Measurements from ENCODE around the gene SERPINB3. TPM values are rescaled to one million over a fixed set of nuclear protein-coding genes. Genes with fewer than 3 reads are reported as not detected.

Gene SERPINB3
- total RNA-seq, 1 experiment from 2014 or later = not detected

DNA sequence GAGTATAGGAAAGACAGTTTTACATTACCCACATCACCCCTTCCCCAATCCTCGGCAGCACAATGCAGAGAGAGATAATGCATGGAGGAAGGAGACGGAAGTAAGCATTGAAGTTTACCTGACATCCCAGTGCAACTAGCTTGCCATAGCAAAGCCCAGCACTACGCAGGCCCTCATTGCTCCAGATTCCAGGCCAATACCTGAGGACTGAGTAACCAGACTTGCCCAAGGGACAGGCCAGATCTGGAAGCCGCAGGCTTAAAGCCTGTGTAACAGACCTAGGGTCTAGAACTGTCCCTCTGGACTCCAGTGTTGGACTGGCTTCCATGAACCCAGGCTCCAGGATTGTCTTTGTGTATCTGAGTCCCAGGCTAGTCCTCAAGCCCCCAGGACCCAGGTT is 35.3 kb downstream of the SERPINB3 start:
- no peak for DNase-seq
- no peak overlapping the region for H3K4me3 ChIP-seq (ENCODE audit: insufficient read depth, low read depth, low read length)
- no peaks in the 10 kb centered on the region for H3K27me3 ChIP-seq (ENCODE audit: control insufficient read depth, insufficient read depth, low read length)
- H3K36me3 ChIP-seq (replicated peaks; ENCODE audit: control insufficient read depth, insufficient read depth, low read length) = no peaks in the 10 kb centered on the region; the same call in 1 of the 2 replicates

DNA sequence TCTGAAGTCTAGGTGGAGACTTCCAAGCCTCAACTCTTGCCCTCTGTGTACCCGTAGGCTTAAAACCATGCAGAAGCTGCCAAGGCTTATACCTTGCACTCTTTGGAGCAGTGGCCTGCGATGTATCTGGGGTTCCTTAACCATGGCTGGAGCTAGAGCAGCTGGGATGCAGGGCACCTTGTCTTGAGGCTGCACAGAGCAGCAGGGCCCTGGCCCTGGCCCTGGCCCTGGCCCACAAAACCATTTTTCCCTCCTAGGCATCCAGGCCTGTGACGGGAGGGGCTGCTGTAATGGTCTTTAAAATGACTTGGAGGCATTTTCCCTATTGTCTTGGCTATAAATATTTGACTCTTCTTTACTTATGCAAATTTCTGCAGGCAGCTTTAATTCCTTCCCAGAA is 36.8 kb downstream of the SERPINB3 start:
- H3K27me3 ChIP-seq (ENCODE audit: control insufficient read depth, insufficient read depth, low read length) = no peaks in the 10 kb centered on the region
- H3K36me3 ChIP-seq (replicated peaks; ENCODE audit: control insufficient read depth, insufficient read depth, low read length) = no peaks in the 10 kb centered on the region; the same call in 1 of the 2 replicates
- no peak overlapping the region for H3K4me3 ChIP-seq (ENCODE audit: insufficient read depth, low read depth, low read length)
- DNase-seq = no peak

DNA sequence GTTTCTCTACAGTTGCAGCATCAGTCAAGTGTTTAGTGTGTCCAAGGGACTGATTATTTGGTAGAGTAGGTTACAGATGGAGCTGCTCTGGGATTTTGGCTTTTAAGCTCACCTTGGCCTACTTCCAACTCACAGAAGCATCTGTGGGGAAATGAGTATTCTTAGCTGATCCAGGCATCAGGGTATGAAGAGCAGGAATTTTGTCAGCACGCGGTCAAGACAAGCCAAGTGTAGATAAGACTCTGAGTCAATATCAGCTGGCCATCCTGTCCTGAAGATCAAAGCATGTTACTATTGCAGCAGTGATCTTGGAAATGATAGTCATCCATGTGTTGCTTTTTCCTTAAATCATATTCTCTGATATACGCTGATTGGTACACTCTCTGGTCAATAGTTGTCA is 42.0 kb downstream of the SERPINB3 start:
- Histone ChIP-seq H3K4me3 (ENCODE audit: insufficient read depth, low read depth, low read length) (no peak overlapping the region), H3K36me3 (replicated peaks; ENCODE audit: control insufficient read depth, insufficient read depth, low read length) (no peaks in the 10 kb centered on the region), H3K27me3 (ENCODE audit: control insufficient read depth, insufficient read depth, low read length) (no peaks in the 10 kb centered on the region)
- DNase-seq = no peak

DNA sequence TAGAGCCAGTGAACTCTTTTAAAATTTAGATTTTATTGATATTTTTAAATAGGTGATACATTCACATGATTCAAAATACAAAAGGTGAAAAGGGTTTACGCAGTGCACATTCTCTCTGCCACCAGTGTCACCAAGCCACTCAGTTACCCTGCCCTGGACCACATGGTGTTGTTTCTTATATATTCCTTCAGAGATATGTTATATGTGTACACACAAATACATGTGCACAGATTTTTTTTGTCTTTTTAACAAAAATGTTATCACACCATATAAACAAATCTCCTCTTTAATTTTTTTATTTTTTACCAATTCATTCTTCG is 43.8 kb downstream of the SERPINB3 start:
- H3K27me3 ChIP-seq (ENCODE audit: control insufficient read depth, insufficient read depth, low read length) = no peaks in the 10 kb centered on the region
- H3K4me3 ChIP-seq (ENCODE audit: insufficient read depth, low read depth, low read length) = no peak overlapping the region
- no peaks in the 10 kb centered on the region for H3K36me3 ChIP-seq (replicated peaks; ENCODE audit: control insufficient read depth, insufficient read depth, low read length)
- DNase-seq = no peak

DNA sequence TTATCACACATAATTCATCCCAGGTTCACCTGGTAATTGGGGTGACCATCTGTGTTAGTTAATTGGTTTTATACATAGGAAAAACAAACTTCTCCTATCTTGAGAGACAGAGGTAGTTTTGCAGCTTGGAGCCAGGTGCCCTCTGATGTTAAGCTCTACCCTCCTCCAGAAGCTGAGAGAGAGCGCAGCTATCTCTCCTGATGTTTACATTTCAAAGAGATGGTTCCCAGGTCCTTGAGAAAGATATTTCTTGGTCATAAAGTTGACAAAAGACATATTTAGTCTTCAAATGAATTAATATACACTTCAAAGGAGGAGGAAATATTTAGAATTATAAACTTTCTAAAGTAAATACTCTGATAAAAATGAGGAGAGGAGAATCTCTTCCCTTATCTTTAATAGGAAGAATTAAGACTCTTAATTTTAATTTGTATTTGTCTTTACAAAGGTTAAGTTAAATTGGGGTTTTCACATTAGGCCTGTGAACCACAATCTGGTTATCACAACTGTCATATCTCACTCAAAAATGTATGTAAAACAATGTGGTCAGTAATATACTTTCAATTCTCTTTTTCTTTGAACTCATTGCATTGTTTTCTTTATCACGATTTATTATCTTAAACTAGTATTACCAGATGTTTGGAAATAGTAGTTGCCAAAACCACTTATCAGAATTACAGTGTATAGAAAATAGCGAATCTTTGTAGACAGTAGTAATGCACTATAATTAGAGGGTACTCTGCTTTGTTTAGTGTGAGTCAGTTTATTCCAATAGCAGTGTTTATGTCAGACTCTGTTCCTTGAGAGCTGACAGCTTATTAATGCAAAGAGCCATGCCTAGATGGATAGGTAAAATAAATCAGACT is 44.4 kb downstream of the SERPINB3 start:
- Histone ChIP-seq H3K27me3 (ENCODE audit: control insufficient read depth, insufficient read depth, low read length) (no peaks in the 10 kb centered on the region), H3K36me3 (replicated peaks; ENCODE audit: control insufficient read depth, insufficient read depth, low read length) (no peaks in the 10 kb centered on the region), H3K4me3 (ENCODE audit: insufficient read depth, low read depth, low read length) (no peak overlapping the region)
- DNase-seq = no peak

- Histone ChIP-seq H3K4me3 (ENCODE audit: insufficient read depth, low read depth, low read length) (no peak overlapping the region), H3K27me3 (ENCODE audit: control insufficient read depth, insufficient read depth, low read length) (no peaks in the 10 kb centered on the region), H3K36me3 (replicated peaks; ENCODE audit: control insufficient read depth, insufficient read depth, low read length) (no peaks in the 10 kb centered on the region)
- DNase-seq = no peak
Measured at GRCh38 chr18:63613420-63613819, 48.3 kb downstream of the SERPINB3 start.

DNA sequence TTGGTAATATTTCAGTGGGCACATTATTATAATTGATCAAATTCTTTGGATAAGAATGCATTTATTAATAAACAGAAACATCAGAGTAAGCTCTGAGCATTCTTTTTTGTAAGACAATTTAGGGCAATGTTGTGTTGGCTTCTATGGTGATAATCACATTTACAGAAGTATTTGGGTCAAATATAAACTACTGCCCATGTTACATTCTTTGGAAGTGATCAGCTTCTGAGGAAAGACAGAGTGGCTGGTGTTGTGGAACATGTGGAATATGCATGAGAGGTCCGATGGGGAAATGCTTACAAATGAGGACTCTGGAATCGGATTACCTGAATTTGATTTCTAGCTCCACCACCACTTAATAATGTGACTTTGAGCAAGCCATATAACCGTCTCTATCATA is 55.2 kb downstream of the SERPINB3 start:
- H3K27me3 ChIP-seq (ENCODE audit: control insufficient read depth, insufficient read depth, low read length) = no peaks in the 10 kb centered on the region
- no peak for DNase-seq
- H3K4me3 ChIP-seq (ENCODE audit: insufficient read depth, low read depth, low read length) = no peak overlapping the region
- no peaks in the 10 kb centered on the region for H3K36me3 ChIP-seq (replicated peaks; ENCODE audit: control insufficient read depth, insufficient read depth, low read length)

Other genes with a start within 250 kb of the SERPINB3 start
- gene VPS4B, start 239.4 kb downstream of the SERPINB3 start, total RNA-seq (2014; rRNA removed; shearing (Covaris generic)) = 24.5 and 31.6 TPM in 2 replicates
- 0.07 and 0.28 TPM in 2 replicates for gene SERPINB5, start 184.9 kb downstream of the SERPINB3 start, total RNA-seq (2014; rRNA removed; shearing (Covaris generic))
- gene SERPINB12, start 119.5 kb downstream of the SERPINB3 start, total RNA-seq (2014; rRNA removed; shearing (Covaris generic)) = not detected in 2 replicates
- gene SERPINB13, start 74.5 kb downstream of the SERPINB3 start, total RNA-seq (2014; rRNA removed; shearing (Covaris generic)) = not detected in 2 replicates
- not detected in 2 replicates for gene SERPINB4, start 17.6 kb downstream of the SERPINB3 start, total RNA-seq (2014; rRNA removed; shearing (Covaris generic))
- not detected in 2 replicates for gene SERPINB11, start 41.1 kb upstream of the SERPINB3 start, total RNA-seq (2014; rRNA removed; shearing (Covaris generic))
- gene SERPINB7, start 113.5 kb upstream of the SERPINB3 start, total RNA-seq (2014; rRNA removed; shearing (Covaris generic)) = not detected in 2 replicates
- not detected in 2 replicates for gene SERPINB2, start 225.8 kb upstream of the SERPINB3 start, total RNA-seq (2014; rRNA removed; shearing (Covaris generic))
- not detected in 2 replicates for gene SERPINB10, start 246.1 kb upstream of the SERPINB3 start, total RNA-seq (2014; rRNA removed; shearing (Covaris generic))